GDM1 (cell line): ENCODE data around the gene FN3KRP.

Experiments
- DNase-seq: peaks from one replicate; lab custom pipeline; 2025; lab: John Stamatoyannopoulos, UW

The FN3KRP gene, protein sequence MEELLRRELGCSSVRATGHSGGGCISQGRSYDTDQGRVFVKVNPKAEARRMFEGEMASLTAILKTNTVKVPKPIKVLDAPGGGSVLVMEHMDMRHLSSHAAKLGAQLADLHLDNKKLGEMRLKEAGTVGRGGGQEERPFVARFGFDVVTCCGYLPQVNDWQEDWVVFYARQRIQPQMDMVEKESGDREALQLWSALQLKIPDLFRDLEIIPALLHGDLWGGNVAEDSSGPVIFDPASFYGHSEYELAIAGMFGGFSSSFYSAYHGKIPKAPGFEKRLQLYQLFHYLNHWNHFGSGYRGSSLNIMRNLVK

DNA sequence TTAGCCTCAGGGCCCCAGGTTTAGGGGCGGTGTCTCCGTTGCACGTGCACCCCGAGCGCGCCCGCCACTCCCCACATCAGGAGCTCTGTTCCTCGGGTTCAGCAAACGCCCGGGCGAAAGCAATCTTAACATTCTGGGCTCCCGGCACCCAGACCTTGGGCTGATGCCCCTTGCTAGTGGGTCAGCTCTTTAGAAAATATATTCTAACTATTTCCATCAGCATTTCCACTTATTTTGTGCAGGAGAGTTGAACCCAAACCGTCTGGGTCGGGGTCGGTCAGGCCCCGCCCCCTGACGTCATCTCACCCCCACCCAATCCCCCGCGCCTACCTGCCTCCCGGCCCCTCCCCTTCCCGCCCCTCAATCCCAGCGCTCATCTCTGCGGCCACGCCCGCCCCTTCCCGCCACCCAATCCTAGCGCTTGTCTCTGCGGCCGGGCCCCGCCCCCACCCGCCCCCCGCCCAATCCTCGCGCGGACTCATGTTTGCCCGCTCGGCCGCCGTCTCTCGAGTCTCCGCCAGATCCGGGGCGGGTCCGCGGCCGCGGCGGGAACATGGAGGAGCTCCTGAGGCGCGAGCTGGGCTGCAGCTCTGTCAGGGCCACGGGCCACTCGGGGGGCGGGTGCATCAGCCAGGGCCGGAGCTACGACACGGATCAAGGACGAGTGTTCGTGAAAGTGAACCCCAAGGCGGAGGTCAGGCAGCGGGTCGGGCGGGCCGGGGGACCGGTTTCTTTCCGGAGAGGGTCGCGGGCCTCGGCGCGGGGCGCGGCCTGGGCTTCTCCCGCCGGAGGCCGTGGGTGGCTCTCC is at the start of gene FN3KRP:
Gene FN3KRP (plus strand): TSS at position 504 of the 808 bp plus-strand sequence. CDS start 50 bp downstream, at position 554.
- DNase-seq, result peak; percentile 92

DNA sequence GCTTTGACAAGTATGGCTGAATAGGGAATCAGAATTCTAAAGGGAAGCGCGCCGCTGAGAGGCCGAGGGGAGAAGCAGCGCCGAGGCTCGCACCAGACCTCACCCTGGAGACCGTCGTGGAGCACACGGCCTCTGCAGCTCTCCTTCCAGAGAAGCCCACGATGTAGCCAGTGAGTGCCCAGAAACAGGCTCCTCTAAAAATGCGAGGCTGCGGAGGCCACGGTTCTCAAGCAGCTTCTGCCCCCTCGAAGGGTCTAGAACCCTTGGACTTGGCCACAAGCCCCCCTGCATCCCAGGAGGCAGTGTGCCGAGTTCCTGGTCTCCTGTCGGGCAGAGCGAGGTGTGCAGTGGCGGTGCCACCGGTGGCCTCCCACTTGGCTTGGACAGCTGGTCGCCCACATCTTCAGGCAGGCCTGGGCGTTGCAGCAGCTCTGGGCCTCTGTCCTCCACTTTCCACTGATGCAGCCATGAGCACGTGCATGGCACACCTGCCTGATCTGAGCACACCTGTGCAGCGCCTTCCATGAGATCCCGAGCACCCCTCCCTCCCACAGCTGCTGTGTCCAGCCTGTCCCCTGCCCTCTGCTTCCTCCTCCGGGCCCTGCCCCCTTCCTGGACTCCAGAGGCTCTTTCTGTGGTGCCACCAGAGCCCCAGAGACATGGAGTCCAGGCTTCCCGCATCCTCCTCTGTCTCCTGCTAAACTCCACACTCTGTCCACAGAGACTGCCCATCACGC is 49.4 kb upstream of the FN3KRP start:
- DNase-seq, result no peak

DNA sequence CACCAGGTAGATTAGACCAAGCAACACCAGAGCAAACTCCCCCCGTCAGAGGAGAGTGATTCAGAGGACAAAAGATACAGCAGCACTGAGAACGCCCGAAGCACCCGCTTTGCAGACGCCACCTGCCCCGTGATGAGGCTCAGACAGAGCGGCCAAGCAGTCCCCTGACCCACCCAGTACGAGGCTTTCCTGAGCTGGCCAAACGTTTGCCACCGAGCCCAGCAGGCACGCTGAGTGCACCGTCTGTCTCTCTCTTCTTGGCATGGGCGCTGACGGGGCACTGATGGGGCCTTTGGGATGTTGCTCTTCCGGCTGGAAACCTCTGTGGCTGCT is 48.9 kb upstream of the FN3KRP start:
- no peak for DNase-seq

DNA sequence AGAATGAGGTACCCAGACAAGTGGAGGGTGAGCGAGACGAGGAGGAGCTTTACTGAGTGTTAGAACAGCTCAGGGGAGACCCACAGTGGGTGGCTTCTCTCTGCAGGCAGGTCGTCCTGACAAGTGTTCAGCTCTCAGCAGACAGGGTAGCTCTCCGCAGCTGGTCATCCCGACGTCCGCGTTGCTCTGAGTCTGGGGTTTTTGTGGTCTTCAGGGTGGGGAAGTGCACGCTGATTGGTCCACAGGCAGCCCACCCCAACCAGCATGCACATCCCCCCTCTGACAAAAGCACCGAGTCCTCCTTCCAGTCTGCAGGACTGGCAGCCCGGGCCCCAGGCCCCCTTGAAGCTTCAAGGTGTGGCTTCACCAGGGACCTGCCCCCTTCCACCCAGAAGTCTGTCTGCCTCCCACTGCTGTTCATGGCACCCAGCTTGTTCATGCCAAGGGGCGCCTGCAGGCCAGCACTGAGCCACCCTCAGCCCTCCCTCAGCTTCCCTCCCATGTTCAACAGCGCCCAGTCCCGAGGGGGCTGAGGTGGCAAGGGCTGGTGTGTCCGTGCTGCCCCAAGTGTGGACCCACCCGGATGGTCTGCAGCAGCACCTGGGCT is 48.4 kb upstream of the FN3KRP start:
- no peak for DNase-seq

DNA sequence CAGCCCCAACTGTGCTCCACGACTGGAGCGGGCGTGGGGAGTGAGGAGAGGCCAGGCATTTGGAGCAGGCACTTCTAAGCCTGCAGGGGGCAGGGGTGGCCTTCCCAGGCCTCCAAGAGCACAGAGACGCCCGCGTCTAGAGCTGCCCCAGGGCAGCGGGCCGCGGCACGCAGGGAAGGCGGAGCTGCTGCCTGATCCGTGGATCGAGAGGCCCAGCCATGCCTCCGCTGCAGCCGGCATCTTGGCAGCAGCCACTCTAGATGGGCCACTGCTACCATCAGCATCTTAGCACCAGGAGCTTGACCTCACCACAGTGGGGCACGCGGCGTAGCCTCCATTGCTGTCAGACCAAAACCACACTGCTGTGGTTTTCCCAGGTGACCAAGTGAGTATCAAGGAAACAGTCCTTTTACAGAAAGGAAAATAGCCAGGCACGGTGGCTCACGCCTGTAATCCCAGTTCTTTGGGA is 47.8 kb upstream of the FN3KRP start:
- peak; percentile 14 for DNase-seq

DNA sequence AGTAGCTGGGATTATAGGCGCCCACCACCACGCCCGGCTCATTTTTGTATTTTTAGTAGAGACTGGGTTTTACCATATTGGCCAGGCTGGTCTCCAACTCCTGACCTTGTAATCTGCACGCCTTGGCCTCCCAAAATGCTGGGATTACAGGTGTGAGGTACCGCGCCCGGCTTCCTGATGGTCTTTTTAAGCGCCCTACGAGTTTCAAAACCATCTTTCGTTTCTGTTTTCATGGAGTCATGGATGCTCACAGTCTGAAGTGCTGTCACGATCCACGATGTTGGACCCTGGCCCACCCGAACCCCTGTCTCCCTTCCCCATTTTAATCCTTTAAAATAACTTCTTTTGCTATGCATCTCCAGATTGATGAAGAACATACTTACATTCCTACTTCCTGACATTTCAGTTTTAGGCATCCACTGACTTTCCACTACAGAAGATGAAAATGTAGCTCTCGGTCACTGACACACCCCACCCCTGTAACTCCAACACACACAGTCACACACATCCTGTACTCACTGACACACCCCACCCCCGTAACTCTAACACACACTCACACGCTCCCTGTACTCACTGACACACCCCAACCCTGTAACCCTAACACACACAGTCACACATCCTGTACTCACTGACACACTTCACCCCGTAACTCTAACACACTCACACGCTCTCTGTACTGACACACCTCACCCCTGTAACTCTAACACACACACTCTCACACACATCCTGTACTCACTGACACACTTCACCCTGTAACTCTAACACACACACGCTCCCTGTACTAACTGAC is 45.6 kb upstream of the FN3KRP start:
- no peak for DNase-seq

DNA sequence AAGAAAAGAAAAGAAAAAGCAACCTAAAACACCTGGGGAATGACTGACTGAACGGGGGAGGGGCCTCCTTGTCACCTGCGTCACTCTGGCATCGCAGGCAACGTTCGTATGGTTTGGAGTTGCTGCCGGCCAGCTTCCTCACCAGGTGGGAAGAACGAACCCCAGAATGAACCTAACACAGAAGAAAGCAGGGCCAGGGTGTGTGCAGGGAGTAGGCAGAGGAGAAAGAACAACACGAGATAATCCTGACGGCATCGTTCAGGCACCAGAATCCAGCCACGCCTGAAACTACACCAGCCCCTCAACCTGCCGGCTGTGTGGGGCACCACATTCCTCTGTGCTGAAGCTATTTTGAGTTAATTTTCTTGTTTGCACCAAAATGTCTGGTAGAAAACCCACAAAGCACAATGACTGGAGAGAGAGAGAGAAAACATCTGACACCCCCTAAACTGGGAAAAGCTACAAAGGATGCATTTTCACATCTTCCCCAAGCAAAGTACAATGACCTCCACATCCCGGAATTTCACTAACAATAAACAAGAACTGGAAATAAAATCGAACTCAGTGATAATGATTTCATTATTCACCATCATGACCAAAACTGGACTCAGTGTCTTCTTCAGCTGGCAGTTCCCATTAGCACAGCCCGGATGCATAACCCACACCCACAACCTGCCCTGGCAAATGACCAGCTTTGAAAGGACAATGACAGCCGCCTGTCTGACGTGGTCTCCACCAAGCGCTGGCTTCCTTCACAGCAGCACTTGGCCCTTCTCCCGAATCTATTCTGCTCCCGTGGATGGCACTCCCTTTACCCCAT is 41.6 kb upstream of the FN3KRP start:
- DNase-seq, result no peak

DNA sequence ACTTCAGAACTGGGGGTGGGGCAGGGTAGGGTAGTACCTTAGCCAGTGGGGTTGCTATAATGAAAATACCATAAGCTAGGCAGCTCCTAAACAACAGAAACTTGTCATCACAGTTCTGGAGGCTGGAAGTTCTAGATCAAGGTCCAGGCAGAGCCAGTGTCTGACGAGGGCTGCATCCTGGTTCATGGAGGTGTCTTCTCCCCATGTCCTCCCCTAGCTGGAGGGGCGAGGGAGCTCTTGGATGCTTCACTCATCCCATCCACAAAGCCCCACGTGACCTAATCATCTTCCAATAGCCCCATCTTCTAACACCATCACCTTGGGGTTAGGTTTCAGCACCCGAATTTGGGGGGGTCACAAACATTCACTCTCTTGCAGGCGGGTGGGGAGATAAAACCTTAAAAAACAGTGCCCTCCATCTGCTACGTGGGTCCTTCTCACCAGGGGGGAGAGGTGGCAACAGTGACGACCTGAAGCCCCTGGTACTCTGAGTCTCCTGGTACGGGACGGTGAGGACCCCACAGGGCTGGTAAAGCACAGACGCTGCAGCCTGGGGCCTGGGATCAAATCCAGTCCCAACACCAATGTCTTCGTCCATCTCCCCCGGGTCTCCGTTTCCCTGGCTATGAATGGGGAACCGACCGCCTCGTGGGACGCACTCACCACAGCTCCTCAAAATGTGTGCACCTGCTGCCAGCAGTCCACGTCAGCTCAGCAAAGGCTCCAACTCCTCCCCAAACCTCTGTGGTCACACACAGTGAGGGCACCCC is 40.8 kb upstream of the FN3KRP start:
- DNase-seq, result no peak

DNA sequence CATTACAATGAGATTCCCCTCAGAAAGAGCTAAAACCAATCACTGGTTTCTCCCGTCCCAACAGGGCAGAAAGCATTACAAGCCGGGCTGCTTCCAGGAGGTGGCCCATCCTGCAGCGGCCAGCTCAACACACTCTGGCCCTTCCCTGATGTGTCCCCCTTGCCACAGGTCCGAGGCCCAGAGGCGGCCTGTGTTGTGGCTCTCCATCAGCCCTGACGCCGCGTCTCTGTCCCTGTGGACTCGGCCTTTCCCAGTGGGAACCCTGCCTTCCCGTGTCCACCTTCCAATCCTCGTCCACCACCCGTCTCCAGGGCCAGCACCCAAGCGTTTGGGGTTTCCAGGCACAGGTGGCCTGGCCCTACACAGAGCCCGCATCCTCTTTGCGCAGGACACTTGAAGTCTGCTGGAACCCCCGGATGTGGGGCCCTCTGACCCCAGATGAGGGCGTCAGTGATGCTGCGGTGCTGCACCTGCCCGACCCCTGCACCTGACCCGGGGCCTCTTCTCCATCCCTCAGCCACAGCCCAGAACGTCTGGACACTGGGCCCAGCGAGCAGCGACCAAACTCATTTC is 39.1 kb upstream of the FN3KRP start:
- no peak for DNase-seq

DNA sequence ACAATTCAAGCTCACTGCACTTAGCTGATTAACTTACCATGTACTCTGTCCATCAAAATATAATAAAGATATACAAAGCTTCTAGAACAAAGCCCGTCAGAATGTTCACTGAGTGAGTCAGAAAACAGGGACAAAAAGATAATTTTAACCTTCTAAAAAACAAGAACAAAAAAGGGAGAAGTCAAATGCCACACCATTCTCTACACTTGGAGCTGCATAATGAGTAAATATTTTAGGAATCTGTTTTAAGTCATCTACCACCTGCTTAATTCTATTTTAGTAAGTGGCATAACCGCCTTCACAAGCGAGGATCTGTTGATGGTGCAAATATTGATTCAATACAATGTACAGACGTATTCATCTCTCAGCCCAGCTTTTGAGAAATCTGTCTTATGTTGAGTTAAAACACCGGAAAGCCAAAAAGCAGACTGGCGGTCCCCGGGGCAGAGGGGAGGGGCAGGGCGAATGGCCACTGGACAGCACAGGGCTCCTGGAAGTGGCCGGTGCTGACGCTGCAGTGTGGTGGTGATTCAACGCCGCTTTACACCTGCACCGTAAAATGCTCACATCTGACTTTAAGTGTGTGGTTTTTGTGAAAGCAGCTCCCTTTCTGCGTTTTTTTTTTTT is 38.1 kb upstream of the FN3KRP start:
- no peak for DNase-seq

DNA sequence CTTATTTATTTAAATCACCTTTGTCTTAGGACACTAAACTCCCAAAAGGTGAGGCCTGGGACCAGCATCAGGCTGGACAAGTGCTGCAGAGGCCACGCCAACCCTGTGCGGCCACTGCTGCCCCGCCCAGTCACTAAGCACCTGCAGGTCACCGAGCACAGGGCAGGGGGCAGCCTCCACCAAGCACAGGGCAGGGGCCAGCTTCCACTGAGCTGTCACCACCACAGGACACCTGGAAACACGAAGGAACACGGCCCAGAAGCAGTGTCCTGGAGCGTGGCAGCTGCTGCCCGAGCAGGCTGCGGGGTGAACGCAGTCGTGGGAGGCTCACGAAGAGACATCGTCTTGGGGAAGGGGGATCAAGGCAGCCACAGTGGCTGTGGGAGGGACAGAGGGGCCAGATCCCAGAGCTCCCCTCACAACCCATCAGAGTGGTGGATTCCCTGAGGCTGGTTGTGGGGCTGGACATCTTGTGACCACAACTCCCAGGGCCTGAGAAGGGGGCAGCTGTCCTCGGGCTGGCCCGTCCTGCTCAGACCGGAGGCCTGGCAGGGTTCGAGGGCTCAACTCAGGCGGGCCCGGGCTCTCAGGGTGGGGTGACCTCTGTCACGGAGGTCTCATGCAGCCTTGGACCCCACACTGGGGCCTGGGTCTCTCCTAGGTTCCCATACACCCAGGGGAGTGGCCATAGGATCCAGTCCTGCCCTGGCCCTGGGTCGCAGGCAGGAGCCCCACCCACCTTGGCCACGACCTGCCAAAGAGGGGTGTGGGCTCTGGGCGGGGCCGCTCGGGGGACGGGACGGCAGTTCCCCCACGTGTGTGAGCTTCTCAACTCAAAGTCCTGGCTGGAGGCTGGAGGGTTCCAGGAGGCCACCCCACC is 36.7 kb upstream of the FN3KRP start:
- DNase-seq, result no peak

DNA sequence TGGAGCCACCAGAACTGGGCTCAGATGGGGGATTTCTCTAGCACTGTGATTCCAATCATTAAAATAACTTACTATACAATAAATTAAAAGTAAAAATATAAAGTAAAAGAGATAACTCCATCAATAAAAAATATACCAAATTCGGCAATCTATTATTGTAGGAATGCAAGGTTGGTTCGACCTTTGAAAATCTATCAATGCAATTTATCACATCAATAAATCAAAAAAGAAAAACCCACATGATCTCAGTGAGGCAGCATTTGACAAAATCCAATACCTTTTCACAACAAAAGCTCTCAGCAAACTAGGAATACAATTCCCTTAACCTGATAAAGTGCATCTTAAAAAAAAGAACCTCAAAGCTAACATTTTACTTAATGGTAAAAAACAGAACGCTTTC is 35.0 kb upstream of the FN3KRP start:
- DNase-seq, result no peak

DNA sequence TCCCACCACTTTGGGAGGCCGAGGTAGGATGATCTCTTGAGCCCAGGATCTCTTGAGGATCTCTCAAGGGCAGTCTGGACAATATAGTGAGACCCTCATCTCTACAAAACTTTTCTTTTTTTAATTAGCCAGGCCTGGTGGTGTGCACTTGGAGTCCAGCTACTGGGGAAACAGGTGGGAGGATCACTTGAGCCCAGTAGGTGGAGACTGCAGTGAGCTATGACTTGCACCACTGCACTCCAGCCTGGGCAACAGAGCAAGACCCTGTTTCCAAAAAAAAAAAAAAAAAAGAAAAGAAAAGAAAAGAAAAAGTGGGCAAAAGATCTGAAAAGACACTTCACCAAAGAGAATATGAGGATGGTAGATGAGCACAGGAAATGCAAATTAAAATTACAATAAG is 33.0 kb upstream of the FN3KRP start:
- no peak for DNase-seq

DNA sequence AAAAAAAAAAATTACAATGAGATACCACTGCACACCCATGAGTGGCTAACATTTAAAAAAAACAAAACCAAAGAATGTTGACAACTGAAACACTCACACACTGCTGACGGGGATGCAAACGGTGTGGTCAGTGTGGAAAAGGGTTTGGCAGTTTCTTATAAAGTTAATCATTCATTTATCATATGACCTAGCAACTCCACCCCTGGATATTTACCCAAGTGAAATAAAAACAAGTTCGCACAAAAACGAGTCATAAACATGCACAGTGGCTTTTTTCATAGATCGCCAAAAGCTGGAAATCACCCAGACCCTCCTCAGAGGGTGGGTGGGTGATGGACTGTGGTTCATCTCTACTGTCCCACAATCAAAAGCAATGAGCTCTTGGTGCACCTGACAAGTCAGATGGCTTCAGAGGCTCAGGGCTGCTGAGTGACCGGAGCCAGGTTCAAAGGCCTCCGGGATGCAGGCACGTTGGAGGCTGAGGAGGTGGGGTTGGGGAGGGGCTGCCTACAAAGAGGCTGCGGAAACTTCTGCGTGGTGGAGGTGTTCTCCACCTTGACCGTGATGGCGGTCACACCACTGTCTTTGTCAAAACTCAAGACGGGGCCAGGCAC is 32.2 kb upstream of the FN3KRP start:
- DNase-seq, result no peak

DNA sequence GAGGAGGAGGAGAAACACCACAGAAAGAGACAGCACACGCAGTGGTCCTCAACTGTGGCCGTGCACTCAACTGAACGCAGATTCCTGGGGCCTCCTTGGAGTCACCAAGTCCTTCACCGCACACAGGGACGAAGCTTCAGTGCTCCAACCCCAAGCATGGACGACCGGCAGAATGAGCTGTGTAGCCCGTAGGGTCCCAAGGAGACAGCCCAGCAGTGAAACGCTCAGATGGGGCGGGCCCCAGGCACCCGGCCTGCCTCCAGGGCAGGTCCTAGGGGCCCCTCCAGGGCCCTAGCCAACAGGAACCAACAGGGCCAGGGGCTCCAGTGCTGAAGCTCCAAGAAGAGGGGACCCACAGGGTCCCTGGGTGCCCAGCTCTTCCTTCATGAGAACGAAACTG is 31.2 kb upstream of the FN3KRP start:
- DNase-seq, result no peak

DNA sequence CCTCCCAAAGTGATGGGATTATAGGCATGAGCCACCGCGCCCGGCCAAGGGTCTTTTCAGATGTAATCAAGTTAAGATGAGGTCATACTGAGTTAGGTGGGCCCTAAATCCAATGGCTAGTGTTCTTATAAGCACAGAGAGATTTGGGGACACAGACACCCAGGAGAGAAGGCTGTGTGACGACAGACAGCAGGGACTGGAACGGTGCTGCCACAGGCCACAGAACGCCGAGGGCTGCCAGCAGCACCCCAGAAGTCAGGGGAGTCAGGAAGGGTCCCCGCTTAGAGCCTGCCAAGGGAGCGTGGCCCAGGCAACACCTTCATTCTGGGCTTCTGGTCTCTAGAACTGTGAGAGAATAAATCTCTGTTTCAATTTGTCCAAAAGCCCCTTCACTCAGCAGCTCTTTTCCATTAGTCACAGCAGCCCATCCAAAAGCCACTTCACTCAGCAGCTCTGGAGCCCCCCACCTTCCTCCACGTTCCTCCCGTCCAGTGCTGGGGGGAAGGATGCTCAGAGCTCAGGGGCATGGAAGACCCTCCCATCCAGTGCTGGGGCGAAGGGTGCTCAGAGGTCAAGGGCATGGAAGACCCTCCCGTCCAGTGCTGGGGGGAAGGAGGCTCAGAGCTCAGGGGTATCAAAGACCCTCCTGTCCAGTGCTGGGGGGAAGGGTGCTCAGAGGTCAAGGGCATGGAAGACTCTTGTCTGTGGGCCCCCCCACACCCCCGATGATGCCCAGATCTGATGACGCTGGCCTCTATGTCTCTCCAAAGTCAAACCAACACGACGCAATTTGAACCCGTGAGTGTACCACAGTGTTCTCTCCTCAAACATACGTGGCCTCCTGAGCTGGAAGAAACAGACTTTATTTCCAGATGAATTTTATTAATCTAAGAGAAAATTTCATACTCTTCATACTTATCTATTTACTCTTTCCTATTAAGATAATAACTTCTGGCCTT is 29.9 kb upstream of the FN3KRP start:
- no peak for DNase-seq
